ENCODE measurements around the gene GIMAP2.
"Not testable (repeated sequence)": the region's sequence is repeated elsewhere in the genome, so short reads cannot be mapped to it uniquely, and the experiment has no call there.

Gene GIMAP2

DNA sequence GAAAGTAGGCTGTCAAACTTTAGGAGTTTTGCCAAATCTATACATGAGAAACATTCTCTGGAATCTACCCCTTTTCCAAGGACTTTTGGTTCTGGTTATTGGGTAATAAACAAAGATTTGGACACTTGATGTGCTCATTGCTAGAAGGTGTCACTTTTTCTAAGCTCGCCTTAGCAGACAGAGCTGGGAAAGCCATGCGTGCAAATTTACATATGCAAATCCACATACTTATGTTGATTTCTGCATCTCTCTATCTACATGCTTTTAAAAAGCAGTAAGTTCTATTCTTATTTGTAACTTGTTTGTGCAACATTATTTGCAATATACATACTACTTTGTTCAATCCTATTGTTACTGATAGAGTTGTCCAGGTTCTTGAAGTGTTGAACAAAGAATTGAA is 30.8 kb upstream of the GIMAP2 start:
- no peak for TF ChIP-seq CTCF (IDR thresholded peaks at IDR 0.05; ENCODE audit: borderline replicate concordance, insufficient read depth, low read depth, low read length)
- no peak overlapping the region for H3K4me3 ChIP-seq (ENCODE audit: low read depth, low read length)

DNA sequence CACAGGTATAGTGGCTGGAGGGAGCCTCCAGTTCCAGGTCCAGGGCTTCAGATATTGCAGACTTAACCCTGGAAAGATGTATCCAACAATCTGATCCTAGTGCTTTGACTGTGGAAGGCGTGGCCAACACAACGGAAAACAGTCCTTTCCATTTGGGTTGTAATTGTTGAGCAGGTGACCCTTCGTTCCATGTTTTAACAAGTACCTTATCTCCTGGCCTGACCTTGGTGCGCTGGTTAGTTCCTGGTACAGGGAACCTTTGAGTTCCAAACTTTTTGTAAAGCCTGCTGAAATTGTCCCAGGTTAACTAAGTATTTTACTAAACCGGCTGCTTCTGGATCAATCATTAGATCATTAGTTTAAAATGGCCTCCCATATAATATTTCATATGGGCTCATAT is 29.5 kb upstream of the GIMAP2 start:
- no peak for TF ChIP-seq CTCF (IDR thresholded peaks at IDR 0.05; ENCODE audit: borderline replicate concordance, insufficient read depth, low read depth, low read length)
- no peak overlapping the region for H3K4me3 ChIP-seq (ENCODE audit: low read depth, low read length)

- TF ChIP-seq CTCF (IDR thresholded peaks at IDR 0.05; ENCODE audit: borderline replicate concordance, insufficient read depth, low read depth, low read length) = no peak
- H3K4me3 ChIP-seq (ENCODE audit: low read depth, low read length) = no peak overlapping the region
Observed at GRCh38 chr7:150657526-150657925, 28.0 kb upstream of the GIMAP2 start.

DNA sequence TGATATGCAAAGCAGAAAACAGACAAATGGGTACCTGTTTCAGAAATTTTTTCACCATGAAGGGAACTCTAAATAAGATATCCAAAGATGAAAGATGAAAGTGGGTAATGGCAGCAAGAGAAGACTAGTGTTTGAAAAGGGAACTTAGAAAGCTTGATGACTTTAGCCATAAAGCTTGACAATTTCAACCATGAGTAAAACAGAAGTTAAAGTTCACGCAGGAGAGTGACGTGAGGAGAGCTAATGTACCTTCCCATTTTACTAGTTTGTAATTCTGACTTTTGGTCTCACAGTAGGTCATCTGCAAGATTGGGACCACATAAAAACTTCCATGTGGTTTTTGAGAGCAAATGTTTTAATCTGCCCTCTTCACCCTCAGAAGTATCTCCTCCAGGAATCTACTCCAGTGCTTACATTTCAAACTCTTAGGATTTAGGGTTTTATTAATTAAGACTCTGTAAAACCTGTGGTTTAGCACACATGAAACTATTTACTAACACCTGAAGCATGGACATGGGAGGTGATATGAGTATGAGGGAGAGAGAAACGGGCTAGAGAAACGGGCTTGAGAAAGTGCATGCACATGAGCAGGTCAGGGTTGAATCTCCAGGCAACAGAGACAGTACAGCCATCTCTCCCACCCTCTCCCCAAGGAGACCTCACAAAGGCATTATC is 24.4 kb upstream of the GIMAP2 start:
- H3K4me3 ChIP-seq (ENCODE audit: low read depth, low read length) = no peak overlapping the region
- no peak for TF ChIP-seq CTCF (IDR thresholded peaks at IDR 0.05; ENCODE audit: borderline replicate concordance, insufficient read depth, low read depth, low read length)

- H3K4me3 ChIP-seq (ENCODE audit: low read depth, low read length) = not testable (repeated sequence)
Observed at GRCh38 chr7:150662821-150663220, 22.7 kb upstream of the GIMAP2 start.

DNA sequence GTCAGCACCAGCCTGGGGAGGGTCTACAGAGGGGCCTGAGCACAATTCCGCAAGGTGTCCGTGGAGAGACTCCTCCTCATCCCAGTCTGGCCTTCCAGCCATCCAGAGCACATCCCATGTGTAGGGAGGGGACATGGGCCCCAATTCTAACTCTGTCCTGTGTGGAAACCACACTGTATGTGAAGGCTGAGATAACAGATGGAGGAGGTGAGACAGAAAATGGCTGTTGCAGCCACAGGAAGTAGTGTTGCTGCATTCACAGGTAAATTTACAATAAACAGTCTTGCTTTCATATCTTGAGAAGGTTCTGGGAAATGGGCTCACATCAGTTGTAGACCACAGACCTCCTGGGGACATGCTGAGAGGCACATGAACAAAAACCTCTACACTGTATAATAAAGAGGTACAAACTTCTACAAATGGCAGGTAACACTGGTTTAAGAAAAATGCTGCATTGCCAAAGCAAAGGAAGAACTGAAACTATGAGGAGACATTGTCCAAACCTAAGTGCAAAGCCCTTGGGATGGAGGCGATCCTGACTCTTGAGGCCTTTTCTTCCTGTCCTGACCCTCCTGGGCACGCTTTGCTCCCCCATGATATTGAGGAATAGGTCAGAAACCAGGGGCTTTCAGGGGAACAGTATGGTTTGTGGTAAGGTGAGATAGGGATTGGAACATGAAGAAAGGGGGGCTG is 21.6 kb upstream of the GIMAP2 start:
- H3K4me3 ChIP-seq (ENCODE audit: low read depth, low read length) = no peak overlapping the region
- no peak for TF ChIP-seq CTCF (IDR thresholded peaks at IDR 0.05; ENCODE audit: borderline replicate concordance, insufficient read depth, low read depth, low read length)

- TF ChIP-seq CTCF (IDR thresholded peaks at IDR 0.05; ENCODE audit: borderline replicate concordance, insufficient read depth, low read depth, low read length) = no peak
- H3K4me3 ChIP-seq (ENCODE audit: low read depth, low read length) = no peak overlapping the region
Observed at GRCh38 chr7:150665089-150665748, 20.3 kb upstream of the GIMAP2 start.
